ENCODE measurements around the gene BRCA1.
A peak's percentile ranks its signal among the peaks of the same experiment; 100 is the strongest.

BRCA1 gene

GRCh38 chr17:43016216-43016615, 108.9 kb downstream of the BRCA1 start:
- Histone ChIP-seq H3K4me3 (ENCODE audit: low read depth in 1 of 2, low read length in 2 of 2) (no peak overlapping the region), H3K9me3 (ENCODE audit: control insufficient read depth in 1 of 2, low read length in 2 of 2) (no peaks in the 10 kb centered on the region), H3K27ac (ENCODE audit: low read depth, low read length) (peak overlapping the region; percentile 35), H3K36me3 (ENCODE audit: control insufficient read depth in 1 of 2, insufficient read depth in 2 of 2, low read length in 2 of 2) (peaks cover 30 to 37% of the 10 kb centered on the region in 2 donors), H3K9ac (ENCODE audit: low read depth in 1 of 2, low read length in 2 of 2) (no peak overlapping the region), H3K4me1 (ENCODE audit: control insufficient read depth in 1 of 2, insufficient read depth in 2 of 2, low read length in 2 of 2) (peaks cover 23 to 40% of the 10 kb centered on the region in 2 donors), H3K27me3 (ENCODE audit: control insufficient read depth in 1 of 2, insufficient read depth in 2 of 2, low read length in 2 of 2) (no peaks in the 10 kb centered on the region)

- no peak overlapping the region for H3K27ac ChIP-seq (ENCODE audit: low read depth, low read length)
- H3K4me3 ChIP-seq (ENCODE audit: low read depth in 1 of 2, low read length in 2 of 2): no peak overlapping the region
- H3K9me3 ChIP-seq (ENCODE audit: control insufficient read depth in 1 of 2, low read length in 2 of 2): no peaks in the 10 kb centered on the region
- peaks cover 29 to 43% of the 10 kb centered on the region in 2 donors for H3K4me1 ChIP-seq (ENCODE audit: control insufficient read depth in 1 of 2, insufficient read depth in 2 of 2, low read length in 2 of 2)
- no peak overlapping the region for H3K9ac ChIP-seq (ENCODE audit: low read depth in 1 of 2, low read length in 2 of 2)
- no peaks in the 10 kb centered on the region for H3K27me3 ChIP-seq (ENCODE audit: control insufficient read depth in 1 of 2, insufficient read depth in 2 of 2, low read length in 2 of 2)
- peaks cover 30 to 37% of the 10 kb centered on the region in 2 donors for H3K36me3 ChIP-seq (ENCODE audit: control insufficient read depth in 1 of 2, insufficient read depth in 2 of 2, low read length in 2 of 2)
Measured at GRCh38 chr17:43015579-43015978, 109.6 kb downstream of the BRCA1 start.

- H3K27ac ChIP-seq (ENCODE audit: low read depth, low read length): no peak overlapping the region
- H3K27me3 ChIP-seq (ENCODE audit: control insufficient read depth in 1 of 2, insufficient read depth in 2 of 2, low read length in 2 of 2): no peaks in the 10 kb centered on the region
- peaks cover 30 to 37% of the 10 kb centered on the region in 2 donors for H3K36me3 ChIP-seq (ENCODE audit: control insufficient read depth in 1 of 2, insufficient read depth in 2 of 2, low read length in 2 of 2)
- H3K9ac ChIP-seq (ENCODE audit: low read depth in 1 of 2, low read length in 2 of 2): no peak overlapping the region
- H3K4me1 ChIP-seq (ENCODE audit: control insufficient read depth in 1 of 2, insufficient read depth in 2 of 2, low read length in 2 of 2): peaks cover 30 to 43% of the 10 kb centered on the region in 2 donors
- no peaks in the 10 kb centered on the region for H3K9me3 ChIP-seq (ENCODE audit: control insufficient read depth in 1 of 2, low read length in 2 of 2)
- no peak overlapping the region for H3K4me3 ChIP-seq (ENCODE audit: low read depth in 1 of 2, low read length in 2 of 2)
Measured at GRCh38 chr17:43014649-43015542, 110.3 kb downstream of the BRCA1 start.

- H3K27ac ChIP-seq (ENCODE audit: low read depth, low read length): no peak overlapping the region
- no peaks in the 10 kb centered on the region for H3K9me3 ChIP-seq (ENCODE audit: control insufficient read depth in 1 of 2, low read length in 2 of 2)
- H3K4me3 ChIP-seq (ENCODE audit: low read depth in 1 of 2, low read length in 2 of 2): no peak overlapping the region
- H3K27me3 ChIP-seq (ENCODE audit: control insufficient read depth in 1 of 2, insufficient read depth in 2 of 2, low read length in 2 of 2): no peaks in the 10 kb centered on the region
- H3K9ac ChIP-seq (ENCODE audit: low read depth in 1 of 2, low read length in 2 of 2): no peak overlapping the region
- peaks cover 30 to 37% of the 10 kb centered on the region in 2 donors for H3K36me3 ChIP-seq (ENCODE audit: control insufficient read depth in 1 of 2, insufficient read depth in 2 of 2, low read length in 2 of 2)
- H3K4me1 ChIP-seq (ENCODE audit: control insufficient read depth in 1 of 2, insufficient read depth in 2 of 2, low read length in 2 of 2): peaks cover 24 to 36% of the 10 kb centered on the region in 2 donors
Measured at GRCh38 chr17:43014020-43014648, 111.0 kb downstream of the BRCA1 start.

- peaks cover 30 to 34% of the 10 kb centered on the region in 2 donors for H3K36me3 ChIP-seq (ENCODE audit: control insufficient read depth in 1 of 2, insufficient read depth in 2 of 2, low read length in 2 of 2)
- no peaks in the 10 kb centered on the region for H3K27me3 ChIP-seq (ENCODE audit: control insufficient read depth in 1 of 2, insufficient read depth in 2 of 2, low read length in 2 of 2)
- H3K4me1 ChIP-seq (ENCODE audit: control insufficient read depth in 1 of 2, insufficient read depth in 2 of 2, low read length in 2 of 2): peaks cover 24 to 29% of the 10 kb centered on the region in 2 donors
- H3K4me3 ChIP-seq (ENCODE audit: low read depth in 1 of 2, low read length in 2 of 2): no peak overlapping the region
- H3K9me3 ChIP-seq (ENCODE audit: control insufficient read depth in 1 of 2, low read length in 2 of 2): no peaks in the 10 kb centered on the region
- no peak overlapping the region for H3K9ac ChIP-seq (ENCODE audit: low read depth in 1 of 2, low read length in 2 of 2)
- no peak overlapping the region for H3K27ac ChIP-seq (ENCODE audit: low read depth, low read length)
Measured at GRCh38 chr17:43013296-43013695, 111.9 kb downstream of the BRCA1 start.

- Histone ChIP-seq H3K27me3 (ENCODE audit: control insufficient read depth in 1 of 2, insufficient read depth in 2 of 2, low read length in 2 of 2) (no peaks in the 10 kb centered on the region), H3K36me3 (ENCODE audit: control insufficient read depth in 1 of 2, insufficient read depth in 2 of 2, low read length in 2 of 2) (peaks cover 30 to 33% of the 10 kb centered on the region in 2 donors), H3K9ac (ENCODE audit: low read depth in 1 of 2, low read length in 2 of 2) (peak overlapping the region in 1 of 2 donors; percentile 34)
Measured at GRCh38 chr17:43011728-43012472, 113.3 kb downstream of the BRCA1 start.

GRCh38 chr17:43010667-43011308, 114.4 kb downstream of the BRCA1 start:
- H3K27ac ChIP-seq (ENCODE audit: low read depth, low read length): peak overlapping the region; percentile 7

More at GRCh38 chr17:43011728-43012472, 113.3 kb downstream of the BRCA1 start:
- H3K4me1 ChIP-seq (ENCODE audit: control insufficient read depth in 1 of 2, insufficient read depth in 2 of 2, low read length in 2 of 2): peaks cover 24 to 26% of the 10 kb centered on the region in 2 donors
- H3K4me3 ChIP-seq (ENCODE audit: low read depth in 1 of 2, low read length in 2 of 2): no peak overlapping the region
- H3K9me3 ChIP-seq (ENCODE audit: control insufficient read depth in 1 of 2, low read length in 2 of 2): no peaks in the 10 kb centered on the region
- no peak overlapping the region for H3K27ac ChIP-seq (ENCODE audit: low read depth, low read length)

GRCh38 chr17:43006639-43007551, 118.3 kb downstream of the BRCA1 start, which contains the start of gene IFI35:
Gene IFI35 (plus strand): TSS chr17:43006784. CDS start chr17:43006948, 164 bp downstream.
- Histone ChIP-seq H3K27me3 (ENCODE audit: control insufficient read depth in 1 of 2, insufficient read depth in 2 of 2, low read length in 2 of 2) (no peaks in the 10 kb centered on the region), H3K27ac (ENCODE audit: low read depth, low read length) (peak within 1 kb of the TSS; percentile 89), H3K36me3 (ENCODE audit: control insufficient read depth in 1 of 2, insufficient read depth in 2 of 2, low read length in 2 of 2) (peaks cover 5 to 17% of the 10 kb centered on the region in 2 donors), H3K4me1 (ENCODE audit: control insufficient read depth in 1 of 2, insufficient read depth in 2 of 2, low read length in 2 of 2) (peaks cover 15 to 17% of the 10 kb centered on the region in 2 donors), H3K9me3 (ENCODE audit: control insufficient read depth in 1 of 2, low read length in 2 of 2) (no peaks in the 10 kb centered on the region), H3K9ac (ENCODE audit: low read depth in 1 of 2, low read length in 2 of 2) (peak within 1 kb of the TSS; percentile 94 to 96), H3K4me3 (ENCODE audit: low read depth in 1 of 2, low read length in 2 of 2) (peak within 1 kb of the TSS; percentile 92)

More at GRCh38 chr17:43010667-43011308, 114.4 kb downstream of the BRCA1 start:
- peaks cover 23 to 27% of the 10 kb centered on the region in 2 donors for H3K36me3 ChIP-seq (ENCODE audit: control insufficient read depth in 1 of 2, insufficient read depth in 2 of 2, low read length in 2 of 2)
- no peaks in the 10 kb centered on the region for H3K27me3 ChIP-seq (ENCODE audit: control insufficient read depth in 1 of 2, insufficient read depth in 2 of 2, low read length in 2 of 2)
- no peak overlapping the region for H3K4me3 ChIP-seq (ENCODE audit: low read depth in 1 of 2, low read length in 2 of 2)
- no peaks in the 10 kb centered on the region for H3K9me3 ChIP-seq (ENCODE audit: control insufficient read depth in 1 of 2, low read length in 2 of 2)
- peaks cover 19% of the 10 kb centered on the region in 2 donors for H3K4me1 ChIP-seq (ENCODE audit: control insufficient read depth in 1 of 2, insufficient read depth in 2 of 2, low read length in 2 of 2)
- H3K9ac ChIP-seq (ENCODE audit: low read depth in 1 of 2, low read length in 2 of 2): peak overlapping the region in 1 of 2 donors; percentile 13
